Chondrocyte (in vitro differentiated cells): ENCODE data around the gene PYGB. TPM values are rescaled to one million over a fixed set of nuclear protein-coding genes. Genes with fewer than 3 reads are reported as not detected.

ENCODE experiments used
- DNase-seq: peaks from one replicate; pipeline ENCODE4 v3.0.0; 2021; ENCODE audit warnings: mixed read lengths, low spot score
- H3K27ac Mint-ChIP-seq: one replicate; pipeline ENCODE4 v1.8.0; 2021; ENCODE audit warnings: mild to moderate bottlenecking, moderate library complexity, mixed read lengths; ENCODE audit not compliant: unreplicated experiment
- H3K27me3 Mint-ChIP-seq: 2 replicates; pipeline ENCODE4 v1.8.0; 2021; ENCODE audit warnings: low read depth, mixed read lengths
- H3K36me3 Mint-ChIP-seq: 2 replicates; pipeline ENCODE4 v1.8.0; 2021; ENCODE audit warnings: low read depth, mixed read lengths
- H3K4me1 Mint-ChIP-seq: 2 replicates; pipeline ENCODE4 v1.8.0; 2021; ENCODE audit warnings: low read depth, mild to moderate bottlenecking, mixed read lengths
- H3K4me3 Mint-ChIP-seq: one replicate; pipeline ENCODE4 v1.8.0; 2021; ENCODE audit warnings: mild to moderate bottlenecking, moderate library complexity, mixed read lengths; ENCODE audit not compliant: unreplicated experiment
- H3K9me3 Mint-ChIP-seq: 2 replicates; pipeline ENCODE4 v1.8.0; 2021; ENCODE audit warnings: low read depth, mixed read lengths
- long read RNA-seq: library from polyadenylated mRNA; stranded (forward); transcript quantifications from one replicate; pipeline ENCODE4 v2.0.0, GENCODE V29; 2021
- total RNA-seq: library from RNA; stranded (reverse); gene quantifications from 3 replicates; pipeline ENCODE4 v1.2.1, GENCODE V29; 2021
- TF ChIP-seq, protein P1 (sequence below): fragments of 200-600 bp; sonication (generic); IDR thresholded peaks from 2 replicates; pipeline ENCODE4 v1.5.0; 2021; ENCODE audit warnings: antibody characterized with exemption, mild to moderate bottlenecking, moderate library complexity

Gene PYGB
- total RNA-seq: 130 to 171 TPM (median 170 TPM) in 3 replicates
- long read RNA-seq, full-length matches to known transcripts: 562 of 656 reads
- long read RNA-seq, partial matches to known transcripts: 46 of 656 reads
- long read RNA-seq, other reads (novel, unspliced or antisense): 48 of 656 reads

DNA sequence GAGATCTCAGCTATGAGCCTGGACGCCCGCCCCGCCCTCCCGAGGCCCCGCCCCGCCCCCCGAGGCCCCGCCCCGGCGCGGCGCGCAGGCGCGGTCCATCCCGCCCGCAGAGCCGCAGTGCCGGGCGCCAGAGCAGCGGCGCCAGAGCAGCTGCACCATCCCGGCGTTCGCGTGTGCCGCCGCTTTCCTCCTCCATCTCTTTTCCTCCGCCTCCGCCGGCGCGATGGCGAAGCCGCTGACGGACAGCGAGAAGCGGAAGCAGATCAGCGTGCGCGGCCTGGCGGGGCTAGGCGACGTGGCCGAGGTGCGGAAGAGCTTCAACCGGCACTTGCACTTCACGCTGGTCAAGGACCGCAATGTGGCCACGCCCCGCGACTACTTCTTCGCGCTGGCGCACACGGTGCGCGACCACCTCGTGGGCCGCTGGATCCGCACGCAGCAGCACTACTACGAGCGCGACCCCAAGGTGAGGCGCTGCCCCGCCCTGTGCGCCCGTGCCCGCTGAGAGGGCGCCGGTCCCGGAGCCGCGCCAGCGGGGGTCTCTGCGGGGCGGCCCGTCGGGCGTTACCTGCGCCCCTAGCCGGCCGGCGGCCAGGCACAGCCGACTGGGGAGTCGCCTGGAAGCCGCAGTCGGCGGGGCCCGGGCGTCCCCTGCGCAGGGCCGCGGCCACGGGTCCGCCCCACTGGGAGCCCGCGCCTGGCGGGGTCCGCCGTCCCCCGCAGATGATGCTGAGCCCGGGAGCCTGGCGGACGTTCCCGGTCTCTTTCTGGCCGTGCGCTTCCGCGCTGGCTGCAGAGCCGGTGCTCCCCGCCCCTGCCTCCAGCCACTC lies at the start of gene PYGB:
PYGB (plus strand) TSS at position 130 of the 830 bp plus-strand sequence; CDS start at position 224, 94 bp downstream.
- peak; percentile 94 for DNase-seq
- no peaks in the 10 kb centered on the region for H3K36me3 Mint-ChIP-seq
- peak within 1 kb of the TSS; percentile 90 for H3K4me3 Mint-ChIP-seq
- TF ChIP-seq, protein P1, sequence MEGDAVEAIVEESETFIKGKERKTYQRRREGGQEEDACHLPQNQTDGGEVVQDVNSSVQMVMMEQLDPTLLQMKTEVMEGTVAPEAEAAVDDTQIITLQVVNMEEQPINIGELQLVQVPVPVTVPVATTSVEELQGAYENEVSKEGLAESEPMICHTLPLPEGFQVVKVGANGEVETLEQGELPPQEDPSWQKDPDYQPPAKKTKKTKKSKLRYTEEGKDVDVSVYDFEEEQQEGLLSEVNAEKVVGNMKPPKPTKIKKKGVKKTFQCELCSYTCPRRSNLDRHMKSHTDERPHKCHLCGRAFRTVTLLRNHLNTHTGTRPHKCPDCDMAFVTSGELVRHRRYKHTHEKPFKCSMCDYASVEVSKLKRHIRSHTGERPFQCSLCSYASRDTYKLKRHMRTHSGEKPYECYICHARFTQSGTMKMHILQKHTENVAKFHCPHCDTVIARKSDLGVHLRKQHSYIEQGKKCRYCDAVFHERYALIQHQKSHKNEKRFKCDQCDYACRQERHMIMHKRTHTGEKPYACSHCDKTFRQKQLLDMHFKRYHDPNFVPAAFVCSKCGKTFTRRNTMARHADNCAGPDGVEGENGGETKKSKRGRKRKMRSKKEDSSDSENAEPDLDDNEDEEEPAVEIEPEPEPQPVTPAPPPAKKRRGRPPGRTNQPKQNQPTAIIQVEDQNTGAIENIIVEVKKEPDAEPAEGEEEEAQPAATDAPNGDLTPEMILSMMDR: no peak
- peaks cover 59% of the 10 kb centered on the region for H3K4me1 Mint-ChIP-seq
- H3K27ac Mint-ChIP-seq: peak within 1 kb of the TSS; percentile 98
- H3K27me3 Mint-ChIP-seq: no peaks in the 10 kb centered on the region
- peaks cover 4% of the 10 kb centered on the region for H3K9me3 Mint-ChIP-seq

DNA sequence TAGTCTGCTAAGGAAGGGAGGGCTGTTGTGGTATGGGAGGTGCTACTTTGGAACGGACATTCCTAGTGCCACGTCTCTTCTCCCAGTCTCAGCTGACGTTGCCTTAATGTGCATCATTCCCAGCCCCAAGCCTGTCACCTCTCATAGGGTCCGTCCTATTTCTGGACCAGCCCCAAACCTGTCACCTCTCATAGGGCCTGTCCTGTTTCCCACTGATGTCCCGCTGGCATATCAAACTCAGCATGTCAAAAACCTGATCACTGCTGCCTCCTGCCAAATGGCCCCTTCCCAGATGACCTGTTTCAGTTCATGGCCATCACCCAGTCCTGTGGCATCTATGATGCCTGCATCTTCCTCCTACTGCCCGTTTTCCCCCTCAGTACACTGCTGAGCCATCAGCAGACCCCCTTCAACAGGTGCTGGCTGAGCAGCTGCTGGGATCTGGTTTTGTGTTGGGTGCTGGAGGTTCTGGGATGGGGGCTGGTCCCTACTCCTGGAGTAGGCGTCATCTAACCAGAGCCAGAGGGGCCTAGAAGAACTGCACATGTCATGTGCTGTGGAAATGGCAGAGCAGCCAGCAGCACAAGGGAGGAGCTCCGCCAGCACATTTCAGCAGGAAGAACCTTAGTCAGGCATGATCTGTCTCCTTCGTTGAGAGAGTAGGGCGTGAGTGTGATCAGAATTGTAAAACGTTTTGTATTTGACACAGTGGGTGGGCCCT lies 49.1 kb upstream of the PYGB start:
- Mint-ChIP-seq H3K9me3 (no peaks in the 10 kb centered on the region), H3K36me3 (peaks cover 2% of the 10 kb centered on the region), H3K27ac (peak overlapping the region; percentile 86), H3K4me1 (peaks cover 57% of the 10 kb centered on the region), H3K4me3 (no peak overlapping the region), H3K27me3 (no peaks in the 10 kb centered on the region)
- DNase-seq: no peak
- TF ChIP-seq, protein P1: no peak

DNA sequence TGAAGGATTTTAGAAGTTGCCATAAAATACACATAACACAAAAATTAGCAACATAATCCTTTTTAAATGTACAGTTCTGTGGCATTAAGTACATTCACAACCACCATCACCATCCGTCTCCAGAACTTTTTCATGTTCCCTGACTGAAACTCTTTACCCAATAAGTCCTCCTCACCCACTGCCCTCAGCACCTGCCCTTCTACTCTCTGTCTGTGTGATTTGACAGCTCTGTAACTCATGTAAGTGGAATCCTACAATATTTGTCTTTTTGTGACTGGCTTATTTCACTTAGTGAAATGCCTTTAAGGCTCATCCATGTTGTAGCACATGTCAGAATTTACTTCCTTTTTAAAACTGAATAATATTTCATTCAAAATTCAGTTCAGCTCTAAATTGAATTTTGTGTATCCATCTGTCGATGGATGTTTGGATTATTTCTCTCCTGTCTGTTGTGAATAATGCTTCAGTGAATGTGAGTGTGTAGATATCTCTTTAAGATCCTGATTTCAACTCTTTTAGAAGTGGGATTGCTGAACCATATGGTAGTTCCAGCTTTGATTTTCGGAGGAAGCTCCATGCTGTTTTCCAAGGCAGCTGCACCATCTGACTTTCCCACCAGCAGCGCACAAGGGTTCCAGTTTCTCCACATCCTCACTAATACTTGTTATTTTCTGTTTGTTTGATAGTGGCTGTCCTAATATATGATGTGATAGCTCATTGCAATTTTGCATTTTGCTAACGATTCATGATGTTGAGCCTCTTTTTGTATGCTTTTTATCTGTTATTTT lies 48.2 kb upstream of the PYGB start:
- Mint-ChIP-seq H3K27ac (peak overlapping the region; percentile 86), H3K27me3 (no peaks in the 10 kb centered on the region), H3K36me3 (peaks cover 2% of the 10 kb centered on the region), H3K4me1 (peaks cover 65% of the 10 kb centered on the region), H3K9me3 (no peaks in the 10 kb centered on the region), H3K4me3 (no peak overlapping the region)
- TF ChIP-seq, protein P1: no peak
- no peak for DNase-seq

DNA sequence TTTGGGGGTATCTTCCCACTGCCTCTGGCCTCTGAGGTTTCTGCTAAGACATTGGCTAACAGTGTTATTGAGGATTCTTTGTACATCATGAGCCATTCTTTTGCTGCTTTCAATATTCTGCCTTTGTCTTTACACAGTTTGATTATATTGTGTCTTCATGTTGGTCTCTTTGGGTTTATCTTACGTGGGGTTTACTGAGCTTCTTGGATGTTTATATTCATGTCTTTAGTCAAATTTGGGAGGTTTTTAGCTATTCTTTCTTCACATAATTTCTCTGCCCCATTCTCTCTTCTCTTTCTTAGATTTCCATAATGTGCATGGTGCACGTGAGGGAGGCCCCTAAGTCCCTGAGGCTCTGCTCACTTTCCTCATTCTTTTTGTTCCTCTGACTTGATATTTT lies 44.8 kb upstream of the PYGB start:
- H3K9me3 Mint-ChIP-seq: no peaks in the 10 kb centered on the region
- no peak overlapping the region for H3K27ac Mint-ChIP-seq
- DNase-seq: no peak
- H3K27me3 Mint-ChIP-seq: no peaks in the 10 kb centered on the region
- peaks cover 63% of the 10 kb centered on the region for H3K4me1 Mint-ChIP-seq
- peaks cover 2% of the 10 kb centered on the region for H3K36me3 Mint-ChIP-seq
- TF ChIP-seq, protein P1: no peak
- no peak overlapping the region for H3K4me3 Mint-ChIP-seq
